HG03196 (cell line): ENCODE measurements around the gene ABCC8.

Experiments used
- ATAC-seq: cut with Tn5 transposase; IDR thresholded peaks from one replicate; pipeline ENCODE4 v1.9.1; 2021; ENCODE audit not compliant: unreplicated experiment

Gene ABCC8

DNA sequence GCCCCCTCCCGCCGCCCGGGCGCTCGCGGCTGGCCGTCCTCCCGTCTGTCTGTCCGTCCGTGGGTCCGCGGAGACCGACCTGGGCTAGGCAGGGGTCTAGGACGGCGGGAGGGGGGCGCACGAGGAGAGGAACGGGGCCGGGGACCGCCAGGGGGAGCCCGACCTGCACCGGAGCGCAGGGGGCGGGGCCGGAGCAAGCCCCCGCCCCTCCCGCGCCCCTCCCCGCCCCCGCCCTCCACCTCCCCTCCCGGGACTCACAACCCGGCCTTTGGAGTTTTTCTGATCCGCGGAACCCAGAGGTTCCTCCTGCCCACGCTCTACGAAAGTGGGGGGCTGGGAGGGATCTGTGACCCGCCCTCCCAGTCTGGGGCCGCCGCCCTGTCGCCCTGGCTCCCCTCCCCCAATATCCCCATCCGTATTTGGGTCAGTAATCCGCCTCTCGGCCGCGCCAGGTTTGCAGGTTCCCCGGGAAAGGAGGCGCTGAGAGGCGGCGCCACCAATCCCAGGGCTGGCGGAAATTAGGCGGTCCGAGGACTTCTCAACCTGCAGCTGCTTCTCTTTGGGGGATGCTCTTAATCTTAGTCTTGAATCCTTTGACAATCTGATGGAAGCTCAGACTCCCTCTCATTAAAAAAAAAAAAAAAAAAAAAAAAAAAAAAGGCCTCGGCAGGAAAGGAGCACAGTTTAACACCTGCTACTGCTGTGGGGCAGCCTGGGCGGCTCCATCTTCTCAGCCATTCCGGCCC is 87.3 kb downstream of the ABCC8 start:
- no peak for ATAC-seq

DNA sequence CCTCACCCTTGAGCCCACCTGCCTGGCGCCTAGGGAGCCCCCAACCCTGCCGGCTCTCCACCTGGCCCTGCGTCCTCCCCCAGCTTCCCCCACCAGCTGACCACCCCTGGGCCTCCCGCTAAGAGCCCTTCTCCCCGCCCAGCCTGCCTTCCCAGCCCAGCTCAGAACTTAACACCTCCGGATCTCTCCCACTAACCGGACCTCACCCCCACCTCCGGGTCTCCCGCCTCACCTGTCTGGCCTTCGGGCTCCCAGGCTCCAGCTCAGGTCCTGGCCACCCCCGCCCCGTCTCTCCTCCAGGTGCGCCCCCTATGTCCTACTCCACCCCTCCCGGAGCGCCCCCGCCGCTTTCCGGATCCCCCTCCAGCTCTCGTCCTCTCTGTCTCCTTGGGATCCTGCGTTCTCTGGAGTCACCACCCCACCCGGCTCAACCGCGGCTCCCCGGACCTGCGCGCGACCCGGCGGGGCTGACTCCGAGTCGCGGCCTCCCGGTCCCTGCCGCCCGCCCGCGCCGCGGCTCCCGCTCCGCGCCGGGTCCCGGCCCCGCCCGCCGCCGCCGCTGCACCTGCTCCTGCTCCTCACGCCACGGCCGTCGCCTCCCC is 87.9 kb downstream of the ABCC8 start, which contains the start of gene KCNJ11:
KCNJ11 (minus strand) TSS at position 51 of the 602 bp plus-strand sequence. CDS start 568 bp downstream, outside the sequence.
- no peak for ATAC-seq

DNA sequence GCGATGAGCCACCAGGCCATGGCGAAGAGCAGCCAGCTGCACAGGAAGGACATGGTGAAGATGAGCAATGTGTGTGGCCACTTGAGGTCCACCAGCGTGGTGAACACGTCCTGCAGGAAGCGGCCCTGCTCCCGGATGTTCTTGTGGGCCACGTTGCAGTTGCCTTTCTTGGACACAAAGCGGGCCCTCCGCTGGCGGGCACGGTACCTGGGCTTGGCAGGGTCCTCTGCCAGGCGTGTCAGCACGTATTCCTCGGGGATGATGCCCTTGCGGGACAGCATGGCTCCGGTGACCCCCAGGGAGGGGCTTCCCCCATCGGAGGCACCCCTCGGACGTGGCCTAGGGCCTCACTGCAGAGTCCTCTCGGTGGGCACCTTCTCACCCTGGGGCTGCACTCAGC is 88.8 kb downstream of the ABCC8 start:
- no peak for ATAC-seq

DNA sequence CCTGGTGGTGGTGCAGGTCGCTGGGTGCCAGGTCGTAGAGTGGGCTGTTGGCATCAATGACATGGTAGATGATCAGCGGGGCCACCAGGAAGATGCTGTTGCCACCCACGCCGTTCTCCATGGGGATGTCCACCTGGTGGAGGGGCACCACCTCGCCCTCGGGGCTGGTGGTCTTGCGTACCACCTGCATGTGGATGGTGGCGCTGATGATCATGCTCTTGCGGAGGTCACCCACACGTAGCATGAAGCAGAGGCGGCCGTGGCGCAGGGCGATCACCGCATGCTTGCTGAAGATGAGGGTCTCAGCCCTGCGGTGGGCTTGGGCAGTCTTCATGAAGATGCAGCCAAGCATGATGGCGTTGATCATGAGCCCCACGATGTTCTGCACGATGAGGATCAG is 89.4 kb downstream of the ABCC8 start:
- ATAC-seq, result no peak

DNA sequence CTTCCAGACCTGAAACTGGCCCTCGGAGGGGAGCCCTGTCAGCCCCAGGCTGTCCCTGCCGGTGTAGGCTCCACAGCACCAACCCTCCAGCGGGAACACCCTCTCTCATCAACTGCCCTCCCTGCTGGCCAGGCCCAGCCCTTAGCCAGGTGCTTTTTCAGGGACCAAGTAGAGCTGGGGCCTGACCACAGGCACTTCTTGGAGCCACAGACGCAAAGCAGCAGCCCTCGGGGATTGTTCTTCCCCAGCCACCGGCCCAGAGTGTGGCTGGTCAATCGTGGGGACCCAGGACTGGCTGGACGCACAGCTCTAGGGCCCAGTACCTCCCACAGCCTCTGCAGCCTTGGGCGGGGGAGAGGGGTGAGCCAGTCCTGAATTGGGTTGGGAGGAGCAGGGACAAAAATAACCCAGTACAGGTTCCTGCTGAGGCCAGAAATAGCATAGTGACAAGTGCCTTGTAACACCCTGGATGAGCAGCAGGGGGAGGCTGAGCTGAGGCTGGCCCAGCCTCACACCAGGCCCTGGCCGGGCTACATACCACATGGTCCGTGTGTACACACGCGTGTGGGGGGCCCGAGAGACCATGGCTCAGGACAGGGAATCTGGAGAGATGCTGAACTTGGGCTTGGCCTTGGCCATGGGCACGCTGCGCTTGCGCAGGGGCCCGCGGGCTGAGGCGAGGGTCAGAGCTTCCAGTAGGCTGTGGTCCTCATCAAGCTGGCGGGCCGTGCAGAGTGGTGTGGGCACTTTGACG is 90.1 kb downstream of the ABCC8 start:
- no peak for ATAC-seq

DNA sequence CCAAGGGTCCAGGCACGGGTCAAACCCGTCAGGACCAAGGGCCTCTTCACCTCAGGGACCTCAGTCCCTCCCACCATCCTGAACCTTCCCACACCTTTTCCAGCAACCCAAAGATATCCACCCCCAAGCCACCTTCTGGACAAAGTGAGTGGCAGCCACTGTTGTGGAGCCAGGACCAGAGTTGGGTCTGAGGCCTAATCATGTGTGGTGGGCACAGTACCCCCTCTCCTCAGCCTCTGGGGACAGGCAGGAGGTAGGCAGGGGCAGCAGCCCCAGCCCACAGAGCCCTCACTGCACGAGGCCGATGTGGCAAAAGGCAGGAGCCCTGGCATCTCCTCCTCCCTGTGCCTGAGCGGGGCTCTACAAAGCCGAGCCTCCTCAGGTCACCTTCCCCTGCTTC is 90.7 kb downstream of the ABCC8 start:
- ATAC-seq, result no peak

DNA sequence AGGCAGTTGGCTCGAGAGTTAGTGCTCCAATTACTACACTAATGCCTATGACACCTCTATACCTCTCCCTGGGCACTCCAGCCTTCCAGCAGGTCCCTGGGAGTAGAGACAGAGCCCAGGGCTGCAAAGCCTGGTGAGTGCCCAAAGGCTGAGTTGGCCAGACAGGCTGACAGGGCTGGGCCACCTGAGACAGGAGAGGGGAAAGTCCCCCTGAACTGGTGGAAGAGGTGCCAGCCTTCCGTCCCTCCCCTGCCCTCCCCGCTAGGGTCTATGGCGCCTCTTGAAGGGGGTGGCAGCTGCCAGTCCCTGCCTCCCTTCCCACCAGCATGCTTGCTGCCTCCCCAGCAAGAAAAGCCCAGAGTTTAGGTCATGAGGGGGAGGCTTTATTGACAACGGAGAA is 91.2 kb downstream of the ABCC8 start:
- no peak for ATAC-seq

DNA sequence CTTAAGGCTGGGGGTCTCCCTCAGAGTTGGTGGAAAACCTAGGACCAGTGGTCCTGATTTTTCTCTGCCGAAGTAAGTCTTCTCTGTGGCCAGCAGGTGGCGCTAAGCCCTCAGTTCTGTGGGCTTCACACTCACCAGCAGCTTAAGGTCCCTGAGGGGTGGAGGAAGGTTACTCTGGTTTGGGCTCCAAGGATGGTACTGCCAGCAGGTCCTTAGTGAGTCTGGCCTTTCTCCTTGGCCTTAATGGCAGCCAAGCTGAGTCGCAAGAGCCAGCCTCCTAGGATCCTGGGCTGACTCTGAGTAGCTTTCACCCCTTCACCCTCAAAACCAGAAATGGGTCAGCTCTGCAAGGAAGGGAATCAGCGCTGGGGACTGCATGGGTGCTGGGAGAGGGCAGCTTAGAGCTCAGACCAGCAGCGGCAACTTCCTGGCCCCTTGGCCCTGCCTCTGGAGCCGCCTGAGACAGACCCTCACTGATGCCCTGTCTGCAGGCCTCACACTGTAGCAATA is 92.6 kb downstream of the ABCC8 start:
- no peak for ATAC-seq

DNA sequence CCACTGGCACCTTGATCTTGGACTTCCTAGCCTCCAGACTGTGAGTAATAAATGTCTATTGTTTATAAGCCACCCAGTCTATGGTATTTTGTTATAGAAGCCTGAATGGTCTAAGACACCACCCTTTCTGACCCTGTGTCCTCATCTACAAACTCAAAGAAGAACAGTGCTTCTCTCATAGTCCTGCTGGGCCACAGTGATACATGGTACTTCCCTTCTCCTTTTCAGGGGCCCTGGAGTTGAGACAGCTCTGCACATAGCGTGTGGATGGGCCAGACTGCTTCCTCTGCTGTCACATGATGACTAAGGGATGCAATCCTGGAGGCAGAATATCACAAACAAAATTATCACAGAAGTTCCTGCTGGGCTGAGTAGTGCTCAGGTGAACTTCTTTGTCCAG is 93.2 kb downstream of the ABCC8 start:
- no peak for ATAC-seq

DNA sequence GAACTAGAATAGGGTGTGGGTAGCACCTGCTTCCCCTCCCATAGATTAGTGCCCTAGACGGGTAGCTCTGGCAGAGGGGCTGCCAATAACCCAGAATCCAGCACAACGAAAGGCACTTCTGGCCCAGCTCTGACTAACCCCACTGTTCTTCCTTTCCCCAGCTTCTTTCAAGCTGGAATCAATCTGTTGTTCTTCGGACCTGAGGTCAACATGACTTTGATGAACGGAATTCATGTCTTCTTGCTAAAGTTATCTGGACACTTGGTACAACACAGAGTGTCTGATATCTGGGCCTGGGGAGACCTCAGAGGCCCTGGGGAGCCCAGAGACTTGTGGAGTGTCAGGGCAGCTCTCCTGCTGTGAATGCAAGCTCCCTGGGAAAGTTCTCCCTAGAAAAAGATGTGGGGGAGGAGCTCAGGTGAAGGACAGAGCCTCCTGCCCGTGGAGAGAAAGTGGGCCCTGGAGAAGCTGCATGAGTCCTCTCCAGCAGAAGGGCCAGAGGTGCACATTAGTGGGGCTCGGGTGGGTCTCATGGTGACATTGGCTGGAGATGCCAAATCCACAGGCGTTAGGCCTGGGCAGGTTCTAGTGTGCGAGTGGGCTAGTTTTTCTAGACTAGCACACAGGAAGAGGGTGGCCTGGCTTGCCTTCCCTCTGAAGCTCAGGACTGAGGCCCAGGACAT is 94.5 kb downstream of the ABCC8 start:
- no peak for ATAC-seq

DNA sequence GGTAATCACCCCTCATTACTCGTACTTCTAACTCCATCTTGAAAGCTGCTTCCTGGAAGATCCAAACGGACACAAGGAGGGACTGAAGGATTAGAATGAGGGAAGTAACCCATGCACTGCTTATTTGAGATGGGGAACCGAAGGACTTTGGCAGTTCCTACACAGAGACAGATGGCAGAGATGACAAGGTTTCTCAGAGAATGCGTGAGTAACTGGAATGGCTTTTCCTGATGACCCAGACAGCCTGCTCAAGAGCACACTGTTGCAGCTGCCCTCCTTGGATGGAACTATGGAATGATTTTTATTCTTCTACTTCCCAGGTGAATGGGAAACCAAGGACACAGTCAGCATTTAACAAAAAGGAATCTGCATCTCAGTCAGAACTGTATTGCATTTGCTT is 95.5 kb downstream of the ABCC8 start:
- no peak for ATAC-seq

DNA sequence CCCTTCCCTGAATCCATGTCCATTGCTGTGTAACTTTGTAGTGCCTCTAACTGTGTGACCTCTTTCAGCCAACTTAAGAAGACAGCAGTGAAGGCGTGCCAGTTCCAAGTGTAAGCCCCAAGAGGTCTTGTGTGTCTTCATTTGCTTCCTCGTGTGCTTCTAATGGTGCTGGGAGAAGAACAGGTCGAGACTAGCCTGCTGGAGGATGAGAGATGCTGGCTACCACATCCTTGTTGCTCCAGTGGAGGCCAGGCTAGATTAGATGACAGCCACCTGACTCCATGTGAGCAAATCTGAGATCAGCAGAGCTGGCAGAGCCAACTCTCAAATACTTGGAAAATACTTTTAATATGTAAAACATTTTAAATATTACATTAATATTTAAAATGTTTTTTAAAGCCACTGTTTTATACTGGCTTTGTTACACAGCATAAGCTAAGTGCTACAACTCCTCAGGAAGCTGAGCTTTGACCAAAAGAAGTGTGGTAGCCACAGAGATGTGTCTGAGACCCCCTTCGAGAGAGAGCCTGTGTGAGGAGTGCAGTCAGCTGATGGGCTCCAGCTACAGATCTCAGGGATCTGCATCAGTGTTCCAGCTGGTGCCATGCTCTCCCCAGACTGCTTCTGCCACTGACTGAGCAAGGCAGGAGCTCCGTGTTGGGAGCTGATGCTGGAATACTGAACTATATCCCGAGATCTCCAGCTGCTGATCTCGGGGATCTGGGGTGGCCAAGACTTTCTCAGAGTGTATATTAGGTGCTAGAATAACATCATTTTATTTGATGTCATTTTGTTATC is 97.1 kb downstream of the ABCC8 start:
- no peak for ATAC-seq

DNA sequence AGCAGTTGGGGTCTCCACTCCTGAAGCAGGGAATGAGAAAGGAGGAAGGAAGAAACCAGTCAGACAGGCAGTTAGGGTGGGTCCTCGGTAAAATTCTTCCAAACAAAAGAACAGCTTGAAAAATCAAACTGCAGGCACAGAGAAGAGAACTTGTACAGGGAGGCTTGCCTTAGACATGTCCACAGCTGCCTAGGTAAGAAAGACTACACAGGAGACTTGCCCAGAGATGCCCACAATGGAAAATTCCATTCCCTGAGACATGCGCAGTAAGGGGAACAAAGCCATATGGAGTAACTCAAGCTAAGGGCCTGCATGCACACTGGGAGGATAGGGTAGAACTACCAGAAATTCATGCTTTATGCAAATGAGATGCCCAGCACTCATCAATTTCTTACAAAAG is 98.0 kb downstream of the ABCC8 start:
- no peak for ATAC-seq

DNA sequence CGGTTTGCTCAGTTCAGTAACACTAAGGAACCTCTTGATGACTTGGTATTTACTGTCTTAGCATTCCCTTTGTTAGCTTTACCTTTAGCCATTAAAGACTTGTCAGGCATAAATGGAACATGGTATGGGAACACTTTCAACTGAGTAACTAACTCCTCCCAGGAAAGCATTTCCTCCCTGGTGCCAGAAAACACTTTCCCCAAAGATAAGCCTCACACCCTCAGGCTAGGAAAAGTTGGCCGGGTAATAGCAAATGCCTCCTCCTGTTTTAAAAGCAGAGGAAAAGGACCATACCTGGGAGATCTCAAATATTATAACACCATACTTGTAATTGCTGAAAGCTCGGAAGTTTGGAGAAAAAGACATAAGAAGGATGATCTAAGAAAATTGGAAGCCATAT is 100.2 kb downstream of the ABCC8 start:
- ATAC-seq, result no peak

DNA sequence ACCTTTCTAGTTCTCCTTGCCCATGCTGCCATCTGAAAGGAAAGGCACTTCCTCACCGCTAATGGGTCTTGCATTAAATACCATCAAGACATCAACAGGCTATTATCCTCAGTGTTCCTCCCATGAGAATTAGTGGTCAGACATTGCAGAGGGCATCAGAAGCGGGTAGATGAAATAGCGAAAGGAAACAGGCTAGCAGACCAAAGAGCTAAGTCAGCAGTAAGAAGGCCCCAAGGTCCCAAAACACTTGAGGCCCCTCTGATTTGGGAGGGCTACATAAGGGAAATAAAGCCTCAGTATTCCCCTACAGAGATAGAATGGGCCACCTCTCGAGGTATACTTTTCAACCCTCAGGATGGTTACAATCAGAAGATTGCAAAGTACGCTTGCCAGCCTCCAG is 101.1 kb downstream of the ABCC8 start:
- no peak for ATAC-seq

DNA sequence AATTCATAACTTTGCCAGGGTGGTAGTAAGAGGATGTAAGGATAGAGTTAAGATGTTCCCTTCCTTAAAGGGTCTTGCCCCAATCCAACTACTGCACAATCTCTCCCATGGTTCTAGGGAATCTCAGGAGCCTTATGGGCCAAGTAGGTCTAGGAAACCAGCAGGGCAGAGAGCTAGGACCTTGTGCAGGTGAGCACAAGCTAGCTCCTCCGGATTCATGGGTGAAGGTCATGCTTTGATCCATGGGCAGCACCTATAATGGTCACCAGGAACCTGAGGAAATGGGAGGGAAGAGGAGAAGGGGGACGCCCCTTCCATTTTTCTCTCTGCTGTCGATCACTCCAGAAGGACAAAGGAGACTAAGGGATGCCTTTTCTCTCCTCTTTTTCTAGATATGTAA is 105.0 kb downstream of the ABCC8 start:
- no peak for ATAC-seq

DNA sequence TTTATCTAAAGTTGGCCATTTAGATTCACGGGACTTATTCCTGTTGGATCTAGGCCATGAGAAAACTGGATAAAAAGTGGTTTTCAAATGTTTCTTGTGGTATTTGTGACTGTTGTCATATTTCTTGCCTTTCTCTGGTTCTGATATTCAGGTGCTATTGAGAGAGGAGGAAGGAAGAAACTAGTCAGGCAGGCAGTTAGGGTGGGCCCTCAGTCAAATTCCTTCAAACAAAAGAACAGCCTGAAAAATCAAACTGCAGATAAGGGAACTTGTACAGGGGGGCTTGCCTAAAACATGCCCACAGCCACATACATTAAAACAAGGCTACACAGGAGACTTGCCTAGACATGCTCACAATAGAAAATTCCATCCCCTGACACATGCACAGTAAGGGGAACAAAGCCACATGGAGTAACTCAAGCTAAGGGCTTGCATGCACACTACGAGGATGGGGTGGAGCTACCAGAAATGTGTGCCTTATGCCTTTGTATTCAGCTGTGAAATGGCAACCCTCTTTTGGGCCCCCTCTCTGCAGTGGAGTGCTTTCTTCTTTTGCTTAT is 106.9 kb downstream of the ABCC8 start:
- no peak for ATAC-seq

DNA sequence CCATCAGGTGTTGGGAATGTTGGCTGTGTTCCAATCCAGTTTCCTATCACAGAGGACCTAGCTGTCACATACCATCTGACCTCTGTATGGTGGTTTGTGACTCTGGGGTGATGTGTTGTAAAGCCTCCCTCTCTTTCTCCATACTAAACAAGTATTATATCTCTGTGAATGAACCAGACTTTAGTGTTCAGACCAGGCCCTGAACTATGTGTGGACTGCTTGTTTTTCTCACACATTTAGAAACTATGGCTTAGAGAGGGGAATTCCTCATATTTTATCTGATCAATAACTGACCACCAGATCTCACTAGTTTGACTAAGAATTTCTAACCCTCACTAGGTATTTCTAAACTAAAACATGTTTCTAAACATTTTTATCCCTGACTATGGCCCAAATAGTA is 107.6 kb downstream of the ABCC8 start:
- ATAC-seq, result no peak

DNA sequence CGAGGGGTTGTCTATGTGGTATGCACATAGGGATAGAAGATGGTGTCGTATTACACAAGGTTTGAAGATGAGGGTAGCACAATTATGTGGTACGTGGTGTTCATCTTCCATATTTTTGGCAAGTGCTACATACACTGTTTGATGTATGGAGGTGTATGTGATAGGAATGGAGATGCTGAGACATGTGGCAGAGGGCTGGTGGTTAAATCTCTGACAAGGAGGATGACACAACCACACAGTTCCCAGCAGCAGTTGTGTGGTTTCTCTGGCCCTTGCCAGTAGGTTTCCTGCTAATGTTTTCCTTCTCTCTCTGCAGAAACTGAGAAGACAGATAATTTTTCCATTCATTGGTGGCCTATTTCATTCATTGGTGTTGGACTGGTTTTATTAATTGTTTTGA is 108.1 kb downstream of the ABCC8 start:
- ATAC-seq, result no peak

DNA sequence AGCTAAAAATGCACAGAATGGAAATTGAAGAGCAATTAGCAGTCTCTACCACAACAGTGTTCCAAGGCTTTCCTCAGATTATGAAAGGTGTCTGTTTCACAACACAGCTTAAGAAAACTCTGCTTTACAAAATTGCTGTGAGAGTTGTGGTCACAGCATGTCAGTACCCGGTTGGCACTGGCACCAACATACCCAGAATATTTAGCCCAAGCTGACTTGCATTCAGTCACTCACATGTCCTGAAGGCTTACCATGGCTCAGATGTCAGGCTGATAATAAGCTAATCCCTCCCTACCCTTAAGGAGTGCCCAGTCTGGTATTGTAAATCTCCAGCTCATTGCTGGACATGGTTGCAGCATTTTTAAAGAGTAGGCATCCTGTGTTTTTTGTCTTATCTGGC is 110.2 kb downstream of the ABCC8 start:
- ATAC-seq, result no peak
